Measurements from ENCODE around the gene ANKRD33B. TPM values are rescaled to one million over a fixed set of nuclear protein-coding genes. Genes with fewer than 3 reads are reported as not detected.
A peak's percentile ranks its signal among the peaks of the same experiment; 100 is the strongest.

Gene ANKRD33B
- total and polyA plus RNA-seq, 9 of the 15 experiments (the other 6 are each of a cell fraction or from before 2014, with no cell fraction given), result 0.10 to 1.7 (median 0.40) TPM

DNA sequence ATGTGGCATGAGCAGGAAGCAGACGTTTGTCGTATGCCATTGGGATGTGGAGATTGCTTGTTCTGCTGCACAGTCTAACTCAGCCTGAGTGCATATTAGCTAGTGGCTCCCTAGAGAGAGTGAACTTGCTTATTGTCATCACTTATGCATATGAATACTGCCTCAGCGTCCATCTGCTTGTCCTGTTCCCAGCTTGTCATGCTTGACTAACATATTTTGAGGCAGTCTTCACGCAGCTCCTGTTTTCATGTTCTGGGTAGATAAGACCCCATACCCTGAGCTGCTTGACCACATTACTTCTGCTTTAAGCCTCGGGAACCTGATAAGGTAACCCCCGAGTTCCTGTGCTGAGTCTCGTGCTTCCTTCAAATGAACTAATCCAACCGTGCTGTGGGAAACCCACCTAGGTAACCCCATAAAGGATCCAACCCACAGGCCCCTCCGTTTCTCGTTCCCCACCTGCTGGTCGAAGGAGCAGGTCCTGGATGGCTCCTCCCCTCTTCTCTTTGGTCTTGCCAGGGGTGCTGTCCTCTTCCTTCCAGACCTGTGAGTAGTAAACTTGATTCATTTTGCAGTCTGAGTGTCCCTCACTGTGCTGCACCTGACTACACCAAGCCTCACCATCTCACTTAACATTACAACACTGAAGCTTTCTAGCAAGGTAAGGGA is 25.0 kb downstream of the ANKRD33B start (continued):
- TF ChIP-seq CREB5 (CRISPR knock-in tag; IDR thresholded peaks at IDR 0.05), result no peak
- TF ChIP-seq MAFF (IDR thresholded peaks at IDR 0.05; ENCODE audit: low read length), result peak; percentile 41; the same call in 1 of the 2 replicates
- TF ChIP-seq, protein P1, sequence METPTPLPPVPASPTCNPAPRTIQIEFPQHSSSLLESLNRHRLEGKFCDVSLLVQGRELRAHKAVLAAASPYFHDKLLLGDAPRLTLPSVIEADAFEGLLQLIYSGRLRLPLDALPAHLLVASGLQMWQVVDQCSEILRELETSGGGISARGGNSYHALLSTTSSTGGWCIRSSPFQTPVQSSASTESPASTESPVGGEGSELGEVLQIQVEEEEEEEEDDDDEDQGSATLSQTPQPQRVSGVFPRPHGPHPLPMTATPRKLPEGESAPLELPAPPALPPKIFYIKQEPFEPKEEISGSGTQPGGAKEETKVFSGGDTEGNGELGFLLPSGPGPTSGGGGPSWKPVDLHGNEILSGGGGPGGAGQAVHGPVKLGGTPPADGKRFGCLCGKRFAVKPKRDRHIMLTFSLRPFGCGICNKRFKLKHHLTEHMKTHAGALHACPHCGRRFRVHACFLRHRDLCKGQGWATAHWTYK (CRISPR knock-in tag; IDR thresholded peaks at IDR 0.05), result no peak; the same call in 1 of the 2 replicates
- TF ChIP-seq, protein P2, sequence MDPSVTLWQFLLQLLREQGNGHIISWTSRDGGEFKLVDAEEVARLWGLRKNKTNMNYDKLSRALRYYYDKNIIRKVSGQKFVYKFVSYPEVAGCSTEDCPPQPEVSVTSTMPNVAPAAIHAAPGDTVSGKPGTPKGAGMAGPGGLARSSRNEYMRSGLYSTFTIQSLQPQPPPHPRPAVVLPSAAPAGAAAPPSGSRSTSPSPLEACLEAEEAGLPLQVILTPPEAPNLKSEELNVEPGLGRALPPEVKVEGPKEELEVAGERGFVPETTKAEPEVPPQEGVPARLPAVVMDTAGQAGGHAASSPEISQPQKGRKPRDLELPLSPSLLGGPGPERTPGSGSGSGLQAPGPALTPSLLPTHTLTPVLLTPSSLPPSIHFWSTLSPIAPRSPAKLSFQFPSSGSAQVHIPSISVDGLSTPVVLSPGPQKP (CRISPR knock-in tag; IDR thresholded peaks at IDR 0.05), result no peak
- TF ChIP-seq TAL1 (IDR thresholded peaks at IDR 0.05), result peak; percentile 98
- no peak for TF ChIP-seq DNMT1 (IDR thresholded peaks at IDR 0.05)
- peak; percentile 94 for TF ChIP-seq ETS1 (conservative IDR thresholded peaks at IDR 0.05; ENCODE audit: control insufficient read depth, low read depth, low read length)
- TF ChIP-seq PCBP1 (IDR thresholded peaks at IDR 0.05; ENCODE audit: low read depth, low read length, poor library complexity, severe bottlenecking), result no peak
- TF ChIP-seq MTA3 (IDR thresholded peaks at IDR 0.05; ENCODE audit: borderline replicate concordance), result peak; percentile 97
- TF ChIP-seq ZNF583 (CRISPR knock-in tag; IDR thresholded peaks at IDR 0.05), result 0 out of 2 replicates have a peak, but pooled peaks have one; percentile 67
- peak; percentile 88 for TF ChIP-seq GATAD2B (IDR thresholded peaks at IDR 0.05; ENCODE audit: borderline replicate concordance)
- TF ChIP-seq MYBL2 (IDR thresholded peaks at IDR 0.05; ENCODE audit: low read depth), result no peak; the same call in 1 of the 2 replicates
- no peak for TF ChIP-seq MYBL2 (CRISPR knock-in tag; IDR thresholded peaks at IDR 0.05; ENCODE audit: borderline replicate concordance)
- TF ChIP-seq HNRNPLL (IDR thresholded peaks at IDR 0.05; ENCODE audit: low read depth, low read length, poor library complexity, severe bottlenecking), result peak; percentile 70
- TF ChIP-seq, protein P3, sequence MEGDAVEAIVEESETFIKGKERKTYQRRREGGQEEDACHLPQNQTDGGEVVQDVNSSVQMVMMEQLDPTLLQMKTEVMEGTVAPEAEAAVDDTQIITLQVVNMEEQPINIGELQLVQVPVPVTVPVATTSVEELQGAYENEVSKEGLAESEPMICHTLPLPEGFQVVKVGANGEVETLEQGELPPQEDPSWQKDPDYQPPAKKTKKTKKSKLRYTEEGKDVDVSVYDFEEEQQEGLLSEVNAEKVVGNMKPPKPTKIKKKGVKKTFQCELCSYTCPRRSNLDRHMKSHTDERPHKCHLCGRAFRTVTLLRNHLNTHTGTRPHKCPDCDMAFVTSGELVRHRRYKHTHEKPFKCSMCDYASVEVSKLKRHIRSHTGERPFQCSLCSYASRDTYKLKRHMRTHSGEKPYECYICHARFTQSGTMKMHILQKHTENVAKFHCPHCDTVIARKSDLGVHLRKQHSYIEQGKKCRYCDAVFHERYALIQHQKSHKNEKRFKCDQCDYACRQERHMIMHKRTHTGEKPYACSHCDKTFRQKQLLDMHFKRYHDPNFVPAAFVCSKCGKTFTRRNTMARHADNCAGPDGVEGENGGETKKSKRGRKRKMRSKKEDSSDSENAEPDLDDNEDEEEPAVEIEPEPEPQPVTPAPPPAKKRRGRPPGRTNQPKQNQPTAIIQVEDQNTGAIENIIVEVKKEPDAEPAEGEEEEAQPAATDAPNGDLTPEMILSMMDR (IDR thresholded peaks at IDR 0.05 in 2 of 3, conservative IDR thresholded peaks at IDR 0.05 in 1 of 3; ENCODE audit: insufficient read depth in 2 of 3, low read depth in 1 of 3, low read length in 3 of 3), result peak in 2 of 3 experiments; percentile 7 to 13; a peak in 1 of 6 replicates
- peak; percentile 91 for TF ChIP-seq ATF7 (IDR thresholded peaks at IDR 0.05)
- TF ChIP-seq MAFG (tag; conservative IDR thresholded peaks at IDR 0.05), result peak; percentile 66
- TF ChIP-seq MLLT1 (IDR thresholded peaks at IDR 0.05), result peak in 1 of 2 experiments; percentile 98; a peak in 2 of 4 replicates
- no peak for TF ChIP-seq SNRNP70 (optimal IDR thresholded peaks at IDR 0.05; ENCODE audit: low read depth, low read length)

Measured in K562 (cell line).